GM21825 (cell line): ENCODE data around the gene MEAF6.
A peak's percentile ranks its signal among the peaks of the same experiment; 100 is the strongest.
"Not testable (repeated sequence)": the region's sequence is repeated elsewhere in the genome, so short reads cannot be mapped to it uniquely, and the experiment has no call there.

ENCODE experiments used
- ATAC-seq: cut with Tn5 transposase; IDR thresholded peaks from one replicate; pipeline ENCODE4 v1.9.1; 2021; ENCODE audit warnings: mild to moderate bottlenecking, moderate library complexity; ENCODE audit not compliant: unreplicated experiment

Gene MEAF6

DNA sequence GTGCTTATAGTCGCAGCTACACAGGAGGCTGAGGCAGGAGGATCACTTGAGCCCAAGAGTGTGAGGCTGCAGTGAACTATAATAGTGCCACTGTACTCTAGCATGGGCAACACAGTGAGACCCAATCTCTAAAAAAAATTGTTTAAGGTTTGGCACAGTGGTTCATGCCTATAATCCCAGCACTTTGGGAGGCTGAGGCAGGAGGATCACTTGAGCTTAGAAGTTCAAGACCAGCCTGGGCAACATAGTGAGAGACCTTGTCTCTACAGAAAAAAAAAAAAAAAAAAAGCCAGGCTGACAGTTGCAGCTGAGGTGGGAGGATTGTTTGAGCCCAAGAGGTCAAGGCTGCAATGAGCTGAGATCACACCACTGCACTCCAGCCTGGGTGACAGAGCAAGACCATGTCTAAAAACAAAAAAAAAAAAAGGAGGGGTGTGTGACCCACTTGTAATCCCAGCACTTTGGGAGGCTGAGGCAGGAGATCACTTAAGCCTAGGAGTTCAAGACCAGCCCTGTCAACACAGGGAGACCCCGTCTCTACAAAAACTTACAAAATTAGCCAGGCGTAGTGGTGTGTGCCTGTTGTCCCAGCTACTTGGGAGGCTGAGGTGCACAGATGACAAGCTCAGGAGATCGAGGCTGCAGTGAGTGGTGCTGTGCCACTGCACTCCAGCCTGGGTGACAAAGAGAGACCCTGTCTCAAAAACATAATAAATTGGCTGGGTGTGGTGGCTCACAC, 18.0 kb upstream of the MEAF6 start:
- ATAC-seq, result not testable (repeated sequence)

DNA sequence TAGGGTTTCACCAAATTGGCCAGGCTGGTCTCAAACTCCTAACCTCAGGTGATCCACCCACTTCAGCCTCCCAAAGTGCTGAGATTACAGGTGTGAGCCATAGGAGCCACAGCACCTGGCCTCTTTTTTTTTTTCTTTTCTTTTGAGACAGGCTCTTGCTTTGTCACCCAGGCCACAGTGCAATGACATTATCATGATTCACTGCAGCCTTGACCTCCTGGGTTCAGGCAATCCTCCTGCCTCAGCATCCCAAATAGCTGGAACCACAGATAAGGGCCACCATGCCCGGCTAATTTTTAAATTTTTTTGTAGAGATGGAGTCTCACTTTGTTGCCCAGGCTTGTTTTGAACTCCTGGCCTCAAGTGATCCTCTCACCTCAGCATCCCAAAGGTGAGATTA, 15.3 kb upstream of the MEAF6 start:
- not testable (repeated sequence) for ATAC-seq

DNA sequence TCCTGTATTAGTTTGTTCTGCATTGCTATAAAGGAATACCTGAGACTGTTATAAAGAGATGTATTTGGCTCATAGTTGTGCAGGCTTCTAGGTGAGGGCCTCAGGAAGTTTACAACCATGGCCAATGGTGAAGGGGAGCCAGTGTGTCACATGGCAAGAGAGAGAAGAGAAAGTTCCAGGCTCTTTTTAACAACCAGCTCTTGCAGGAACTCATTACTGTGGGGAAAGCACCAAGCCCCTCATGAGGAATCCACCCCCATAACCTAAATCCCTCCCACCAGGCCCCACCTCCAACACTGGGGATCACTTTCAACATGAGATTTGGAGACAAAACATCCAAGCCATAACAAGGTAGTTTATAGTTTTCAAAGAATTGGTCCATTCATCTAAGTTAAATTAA, 5.0 kb upstream of the MEAF6 start:
- ATAC-seq, result no peak

DNA sequence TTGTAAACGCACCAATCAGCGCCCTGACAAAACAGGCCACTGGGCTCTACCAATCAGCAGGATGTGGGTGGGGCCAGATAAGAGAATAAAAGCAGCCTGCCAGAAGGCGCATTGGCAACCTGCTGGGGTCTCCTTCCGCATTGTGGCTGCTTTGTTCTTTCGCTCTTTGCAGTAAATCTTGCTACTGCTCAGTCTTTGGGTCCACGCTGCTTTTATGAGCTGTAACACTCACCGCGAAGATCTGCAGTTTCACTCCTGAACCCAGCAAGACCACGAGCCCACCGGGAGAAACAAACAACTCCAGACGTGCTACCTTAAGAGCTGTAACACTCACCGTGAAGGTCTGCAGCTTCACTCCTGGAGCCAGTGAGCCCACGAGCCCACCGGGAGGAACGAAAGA, 4.4 kb upstream of the MEAF6 start:
- ATAC-seq, result not testable (repeated sequence)

DNA sequence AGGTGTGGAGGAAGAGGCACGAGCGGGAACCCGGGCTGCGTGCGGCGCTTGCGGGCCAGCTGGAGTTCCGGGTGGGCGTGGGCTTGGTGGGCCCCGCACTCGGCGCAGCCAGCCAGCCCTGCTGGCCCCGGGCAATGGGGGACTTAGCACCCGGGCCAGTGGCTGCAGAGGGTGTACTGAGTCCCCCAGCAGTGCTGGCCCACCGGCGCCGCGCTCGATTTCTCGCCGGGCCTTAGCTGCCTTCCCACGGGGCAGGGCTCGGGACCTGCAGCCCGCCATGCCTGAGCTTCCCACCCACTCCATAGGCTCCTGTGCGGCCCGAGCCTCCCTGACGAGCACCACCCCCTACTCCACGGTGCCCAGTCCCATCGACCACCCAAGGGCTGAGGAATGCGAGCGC, 3.7 kb upstream of the MEAF6 start:
- ATAC-seq, result not testable (repeated sequence)

DNA sequence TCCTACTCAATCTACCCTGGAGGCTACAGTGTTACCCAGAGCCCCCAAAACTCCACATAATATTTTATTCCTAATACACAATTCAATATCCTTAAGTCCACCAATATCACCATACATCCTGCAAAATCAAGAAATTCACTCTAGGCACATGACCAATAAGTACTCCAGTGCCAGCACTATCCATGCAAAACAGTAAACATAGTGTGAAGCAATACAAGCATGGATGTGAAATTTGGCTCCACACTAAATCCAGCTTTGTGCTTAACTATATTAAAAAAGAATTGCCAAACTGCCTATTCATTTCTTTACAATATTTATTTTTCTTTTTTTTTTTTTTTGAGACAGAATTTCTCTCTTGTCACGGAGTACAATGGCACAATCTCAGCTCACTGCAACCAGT, 3.0 kb upstream of the MEAF6 start:
- no peak for ATAC-seq

DNA sequence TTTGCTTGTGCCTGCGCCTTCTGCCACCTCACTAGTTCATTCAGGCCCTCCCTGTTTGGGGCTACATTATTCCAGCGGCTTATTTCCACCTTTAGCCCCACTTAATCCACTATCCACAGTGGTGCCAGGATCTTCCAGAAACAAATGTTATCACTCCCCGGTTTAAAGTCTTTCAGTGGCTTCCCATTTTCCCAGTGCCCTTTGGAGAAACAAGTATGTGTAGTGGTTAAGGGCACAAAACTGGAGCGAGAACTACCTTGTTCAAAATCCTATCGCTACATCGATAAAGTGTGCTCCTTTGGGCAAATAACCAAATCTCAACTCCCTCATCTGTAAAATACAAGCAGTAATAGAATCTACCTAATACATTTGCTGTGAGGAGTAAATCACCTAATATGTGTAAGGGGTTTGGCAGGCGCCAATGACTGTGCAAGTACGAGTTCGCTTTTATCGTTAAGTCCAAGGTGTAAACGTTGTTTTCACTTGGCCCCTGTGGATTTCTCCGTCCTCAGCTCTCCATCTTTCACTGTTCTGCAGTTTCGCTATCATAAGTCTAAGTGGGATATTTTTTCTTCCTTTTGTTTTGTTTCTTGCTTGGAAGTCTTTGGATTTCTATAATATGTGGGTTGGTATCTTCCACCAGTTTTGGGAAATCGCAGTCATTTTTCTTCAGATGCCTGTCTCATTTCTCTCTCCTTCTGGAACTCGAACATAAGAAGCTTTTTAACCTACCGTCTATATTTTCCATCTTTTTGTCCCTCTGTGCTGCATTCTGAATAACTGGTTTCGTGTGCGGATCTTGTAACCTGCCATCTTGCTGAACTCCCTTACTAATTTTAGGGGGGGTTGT, 844 bp upstream of the MEAF6 start:
- no peak for ATAC-seq

DNA sequence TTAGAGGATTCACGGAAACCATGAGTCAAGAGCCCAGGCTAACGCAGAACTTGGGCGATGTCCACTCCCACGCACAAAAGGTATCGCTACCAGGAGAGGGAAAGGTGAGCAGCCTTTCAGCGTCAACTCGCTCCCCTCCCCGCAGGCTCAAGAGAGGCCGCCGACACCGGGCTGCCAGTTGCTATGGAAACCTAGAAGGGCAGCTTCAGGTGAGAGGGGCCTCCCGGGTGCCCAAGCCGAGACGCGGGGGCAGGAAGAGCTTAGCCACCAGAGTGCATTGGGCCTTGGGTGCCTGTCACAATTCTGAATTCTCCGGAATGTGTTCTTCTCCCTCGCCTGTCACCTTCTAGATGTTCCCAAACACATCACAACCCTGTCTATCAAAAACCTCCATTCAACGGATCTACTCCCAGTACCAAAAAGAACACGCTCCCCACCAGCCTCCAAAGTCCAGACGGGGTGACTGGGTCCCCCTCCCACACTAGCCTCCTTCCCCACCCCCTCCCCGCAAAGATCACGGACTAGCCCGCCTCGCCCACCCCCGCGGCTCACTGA, 694 bp downstream of the MEAF6 start:
- peak; percentile 36 for ATAC-seq

DNA sequence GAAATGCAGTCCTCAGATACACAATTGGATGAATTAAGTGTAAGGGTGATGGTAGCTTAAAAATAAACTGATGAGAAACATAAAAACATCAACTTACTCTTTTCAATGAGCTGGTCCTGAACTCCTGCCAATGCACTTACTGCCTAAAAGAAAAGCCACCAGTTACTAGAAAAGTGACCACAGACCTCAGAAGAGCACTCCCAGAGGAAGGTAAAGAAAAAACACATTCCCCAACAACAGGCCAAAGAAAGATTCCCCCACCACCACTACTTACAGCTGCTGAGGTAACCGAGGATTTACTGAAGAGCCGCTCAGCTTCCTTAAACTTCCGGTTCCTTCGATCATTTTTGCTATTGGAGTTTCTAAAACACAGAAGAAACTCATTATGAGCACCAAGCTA, 5.4 kb downstream of the MEAF6 start:
- ATAC-seq, result no peak

DNA sequence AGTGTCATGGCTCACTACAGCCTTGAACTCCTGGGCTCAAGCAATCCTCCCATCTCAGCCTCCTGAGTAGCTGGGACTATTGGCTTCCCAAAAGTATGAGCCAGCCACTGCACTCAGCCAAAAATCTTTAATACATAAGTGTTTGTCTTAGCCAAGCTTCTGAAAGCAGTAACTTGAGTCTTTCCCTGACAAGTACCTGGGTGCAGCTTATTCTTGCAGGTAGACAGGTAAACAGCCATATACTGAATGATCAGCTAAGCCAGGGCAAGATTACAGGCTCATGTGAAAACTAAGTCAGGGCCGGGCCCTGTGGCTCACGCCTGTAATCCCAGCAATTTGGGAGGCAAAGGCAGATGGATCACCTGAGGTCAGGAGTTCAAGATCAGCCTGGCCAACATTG, 7.8 kb downstream of the MEAF6 start:
- no peak for ATAC-seq

DNA sequence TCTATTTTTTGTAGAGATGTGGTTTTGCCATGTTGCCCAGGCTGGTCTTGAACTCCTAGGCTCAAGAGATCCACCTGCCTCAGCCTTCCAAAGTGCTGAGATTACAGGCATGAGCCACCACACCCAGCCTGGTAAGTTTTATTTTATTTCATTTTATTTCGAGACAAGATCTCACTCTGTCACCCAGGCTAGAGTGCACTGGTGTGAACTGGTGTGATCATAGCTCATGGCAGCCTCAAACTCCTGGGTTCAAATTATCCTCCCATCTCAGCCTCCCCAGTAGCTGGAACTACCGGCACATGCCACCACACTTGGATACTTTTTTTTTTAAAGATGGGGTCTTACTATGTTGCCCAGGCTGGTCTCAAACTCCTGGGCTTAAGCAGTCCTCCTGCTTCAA, 11.8 kb downstream of the MEAF6 start:
- not testable (repeated sequence) for ATAC-seq

DNA sequence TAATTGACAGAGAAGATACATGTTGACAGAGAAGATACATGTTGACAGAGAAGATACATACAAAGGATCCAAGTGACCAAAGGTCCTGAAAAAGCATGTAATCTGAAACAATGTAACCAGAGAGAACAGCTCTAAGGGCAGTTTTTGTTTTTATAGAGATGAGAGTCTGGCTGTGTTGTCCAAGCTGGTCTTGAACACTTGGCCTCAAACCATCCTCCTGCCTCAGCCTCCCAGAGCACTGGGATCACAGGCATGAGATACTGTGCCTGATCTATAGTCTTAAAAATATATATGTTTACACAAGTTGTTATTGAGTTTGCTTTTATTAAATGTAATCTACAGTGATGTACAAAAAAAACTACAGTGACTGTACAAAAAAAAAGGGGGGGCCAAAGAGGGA, 12.5 kb downstream of the MEAF6 start:
- no peak for ATAC-seq

DNA sequence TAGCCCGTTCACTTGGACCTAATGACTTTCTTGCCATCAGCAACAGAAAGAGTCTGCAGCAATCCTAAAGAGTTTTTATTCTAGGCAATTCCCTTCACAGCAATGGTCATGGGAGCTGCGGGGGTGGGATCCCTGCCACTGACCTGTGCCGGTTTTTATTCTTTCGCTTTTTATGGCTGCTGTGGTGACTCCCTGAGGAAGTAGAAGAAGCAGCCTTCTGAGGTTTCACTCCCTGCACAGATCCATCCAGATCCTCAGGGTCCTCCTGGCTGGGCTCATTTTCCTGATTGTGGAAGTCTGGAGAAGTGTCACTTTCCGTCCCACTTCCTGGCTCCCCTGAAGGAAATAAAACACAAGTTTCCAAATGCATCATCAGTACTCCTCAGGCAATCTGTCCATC, 12.9 kb downstream of the MEAF6 start:
- ATAC-seq, result no peak

DNA sequence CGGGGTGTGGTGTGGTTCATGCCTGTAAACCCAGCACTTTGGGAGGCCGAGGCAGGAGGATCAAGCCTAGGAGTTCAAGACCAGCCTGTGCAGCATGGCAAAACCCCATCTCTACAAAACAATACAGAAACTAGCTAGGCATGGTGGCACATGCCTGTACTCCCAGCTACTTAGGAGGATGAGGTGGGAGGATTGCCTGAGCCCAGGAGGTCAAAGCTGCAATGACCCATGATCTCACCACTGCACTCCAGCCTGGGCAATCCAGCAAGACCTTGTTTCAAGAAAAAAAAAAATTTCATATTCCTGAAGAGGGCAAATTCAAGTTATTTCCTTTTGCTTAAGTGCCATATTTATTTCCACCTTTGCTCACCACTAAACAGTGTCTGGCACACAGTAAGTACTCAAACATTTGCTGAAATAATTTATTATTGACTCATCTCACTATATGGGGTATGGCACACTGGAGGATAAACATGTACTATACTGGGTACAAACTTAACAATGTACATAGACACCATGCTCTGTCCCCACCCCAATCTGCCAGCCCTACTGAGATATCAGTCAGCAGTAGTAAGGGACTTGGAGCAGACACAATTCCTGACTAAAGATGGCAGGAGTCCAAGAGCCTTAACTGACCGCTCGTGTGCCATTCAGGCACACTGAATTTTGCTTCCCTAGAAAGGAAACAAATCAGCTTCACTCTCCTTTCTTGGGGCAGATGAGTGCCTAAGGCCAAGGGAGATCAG, 15.5 kb downstream of the MEAF6 start:
- ATAC-seq, result no peak

DNA sequence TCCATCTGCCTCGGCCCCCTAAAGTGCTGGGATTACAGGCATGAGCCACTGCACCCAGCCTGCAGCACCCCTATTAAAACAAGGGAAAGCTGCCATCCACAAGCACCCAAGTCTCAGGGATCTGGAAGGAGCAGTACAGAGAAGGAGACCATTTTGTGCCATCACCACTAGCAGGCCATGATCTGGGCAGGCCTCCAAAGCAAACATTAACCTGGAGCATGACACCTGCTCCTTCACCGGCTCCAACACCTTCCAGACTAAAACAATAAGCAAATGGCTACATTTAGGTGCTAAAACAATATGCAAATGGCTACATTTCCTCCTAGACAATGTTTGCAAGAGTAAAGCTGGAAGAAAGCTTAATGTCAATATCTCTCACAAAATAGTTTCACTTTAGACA, 16.7 kb downstream of the MEAF6 start:
- ATAC-seq, result no peak

DNA sequence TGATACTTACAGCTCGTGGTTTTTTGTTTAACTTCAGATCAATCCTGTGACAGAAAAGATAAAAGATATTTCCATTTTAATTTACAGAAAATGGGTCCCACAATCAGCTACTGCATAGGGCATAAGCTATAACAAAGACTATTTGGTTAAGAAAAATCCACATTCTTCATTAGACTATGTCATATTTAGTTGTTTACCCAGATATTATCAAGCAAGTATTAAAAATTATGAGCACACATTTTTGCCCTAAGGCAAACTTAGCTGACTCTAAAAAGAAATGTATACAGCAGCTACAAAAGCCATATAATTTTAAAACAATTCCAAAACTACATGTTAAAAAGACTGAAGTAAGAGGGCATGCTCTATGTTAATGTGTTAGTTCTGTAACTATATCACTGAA, 18.7 kb downstream of the MEAF6 start:
- ATAC-seq, result no peak

DNA sequence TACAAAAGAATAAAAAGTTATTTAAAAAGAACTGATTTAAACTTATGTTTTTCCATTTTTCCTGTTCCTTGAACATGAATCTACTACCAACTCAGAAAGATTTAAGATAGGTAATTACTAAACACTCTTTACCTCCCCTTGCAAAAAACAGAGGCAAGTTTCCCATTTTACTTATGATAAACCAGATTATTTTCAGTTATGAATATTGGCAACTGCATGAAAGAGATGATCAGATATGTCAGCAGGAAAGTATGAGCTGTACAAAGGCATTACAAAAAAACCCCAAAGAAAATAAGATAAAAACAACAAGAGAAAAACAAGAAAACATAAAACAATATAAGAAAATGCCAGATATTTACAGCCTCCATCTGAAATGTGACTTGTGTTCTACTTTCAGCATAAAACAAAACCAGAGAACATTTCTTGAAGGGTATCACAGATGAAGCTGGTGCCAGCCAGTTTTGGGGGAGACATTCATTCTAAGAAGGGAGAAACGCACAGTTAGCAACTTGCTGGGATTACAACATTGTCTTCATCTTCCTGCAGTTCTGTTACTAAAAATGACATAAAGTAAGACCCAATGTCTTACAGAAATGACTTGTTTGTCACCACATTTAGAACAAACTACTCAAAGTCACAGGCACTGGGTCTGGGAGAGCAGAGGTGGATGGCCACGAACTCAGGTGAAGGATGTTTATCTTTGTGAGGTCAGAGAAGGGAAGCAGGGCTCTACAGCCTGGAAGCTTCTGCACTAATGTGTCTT, 21.0 kb downstream of the MEAF6 start:
- ATAC-seq, result no peak

DNA sequence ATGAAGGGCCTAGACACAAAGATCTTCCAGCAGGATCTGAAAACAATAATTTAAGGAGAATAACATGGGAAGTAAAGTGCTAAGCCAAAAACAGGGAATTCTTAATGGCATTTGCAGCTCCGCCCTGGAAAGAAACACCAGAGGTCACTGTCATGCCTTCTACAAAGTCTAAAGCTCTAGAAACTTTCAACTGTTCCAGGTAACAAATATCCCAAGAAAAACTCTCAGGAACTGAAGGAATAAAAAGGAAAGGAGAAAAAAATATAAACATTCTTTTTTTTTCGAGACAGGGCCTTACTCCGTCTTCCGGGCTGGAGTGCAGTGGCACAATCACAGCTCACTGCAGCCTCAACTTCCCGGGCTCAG, 27.0 kb downstream of the MEAF6 start:
- no peak for ATAC-seq

DNA sequence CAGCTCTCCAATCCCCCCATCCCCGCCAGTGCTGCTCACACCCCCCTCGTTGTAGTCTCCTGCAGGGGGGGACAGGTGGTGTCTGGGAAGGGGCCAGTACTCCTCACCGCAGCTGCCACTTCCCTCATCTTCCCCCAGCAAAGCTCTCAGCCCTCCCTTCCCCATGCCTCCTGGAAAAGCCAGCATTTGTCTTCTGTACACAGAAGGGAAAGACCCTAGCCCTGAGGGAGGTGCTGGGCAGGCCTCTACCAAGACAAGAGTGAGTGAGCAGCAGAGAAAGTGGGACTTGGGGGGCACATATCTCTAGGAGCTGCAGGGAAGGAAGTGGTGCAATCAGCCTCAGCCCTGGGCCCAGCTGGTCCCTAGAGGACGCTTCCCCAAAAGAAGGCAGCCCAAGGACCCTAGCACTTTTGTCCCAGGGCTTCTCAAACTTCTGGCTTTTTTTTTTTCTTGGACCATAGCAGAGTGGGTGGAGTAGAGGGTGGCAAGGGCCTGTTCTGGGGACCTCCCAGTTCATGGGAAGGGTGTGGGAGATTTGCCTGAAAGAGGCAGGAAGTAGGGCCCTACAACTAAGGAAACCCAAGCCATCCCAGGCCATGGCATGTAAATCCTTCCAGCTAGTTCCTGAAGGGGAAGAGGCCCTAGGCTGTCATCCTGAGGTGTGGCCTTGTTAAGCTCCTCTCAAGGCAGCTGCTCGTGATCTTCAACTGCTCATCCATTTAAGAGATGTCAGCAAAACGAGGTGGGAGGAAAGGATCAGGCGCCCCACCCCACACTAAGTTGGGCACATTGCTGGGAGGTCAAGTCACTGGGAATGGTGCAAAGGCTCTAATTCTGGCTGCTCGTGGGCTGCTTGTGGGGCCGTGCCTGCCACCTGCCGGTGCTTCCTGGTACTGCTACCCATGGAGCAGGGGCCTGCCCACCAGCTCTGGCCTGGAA, 27.6 kb downstream of the MEAF6 start:
- ATAC-seq, result no peak
